Measurements from ENCODE around the gene LRPAP1.

Gene LRPAP1

DNA sequence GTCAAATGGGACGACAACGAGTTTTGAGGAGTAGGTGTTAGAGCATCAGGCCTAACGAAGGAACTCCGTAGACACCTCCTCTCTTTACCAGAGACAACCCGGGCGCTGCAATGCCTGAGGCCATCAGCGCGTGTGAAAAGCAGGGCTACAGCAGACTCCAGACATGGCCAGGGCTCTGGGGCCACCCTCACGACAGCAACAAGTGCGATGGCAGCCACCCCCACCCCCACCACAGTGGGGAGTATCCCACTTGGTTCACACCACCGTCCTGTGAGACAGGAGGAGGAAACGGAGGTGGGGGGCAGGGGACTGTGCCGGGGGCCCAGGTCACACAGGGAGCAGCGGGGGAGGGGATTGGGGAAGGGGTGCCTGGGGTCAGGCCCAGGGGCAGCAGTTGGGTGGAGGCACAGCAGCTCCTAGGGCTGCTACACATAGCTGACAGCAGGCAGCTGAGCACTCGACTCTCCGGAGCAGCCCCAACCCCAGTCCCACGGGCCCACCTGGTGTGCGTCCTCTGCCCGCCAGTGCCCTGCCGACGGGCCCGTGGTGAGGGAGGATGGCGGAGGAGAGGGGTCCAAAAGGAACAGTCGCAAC lies 8.5 kb downstream of the LRPAP1 start:
- no peak overlapping the region for H3K4me3 ChIP-seq (ENCODE audit: low read depth, low read length)
- no peak for DNase-seq (ENCODE audit: low read depth)
- TF ChIP-seq, protein P1, sequence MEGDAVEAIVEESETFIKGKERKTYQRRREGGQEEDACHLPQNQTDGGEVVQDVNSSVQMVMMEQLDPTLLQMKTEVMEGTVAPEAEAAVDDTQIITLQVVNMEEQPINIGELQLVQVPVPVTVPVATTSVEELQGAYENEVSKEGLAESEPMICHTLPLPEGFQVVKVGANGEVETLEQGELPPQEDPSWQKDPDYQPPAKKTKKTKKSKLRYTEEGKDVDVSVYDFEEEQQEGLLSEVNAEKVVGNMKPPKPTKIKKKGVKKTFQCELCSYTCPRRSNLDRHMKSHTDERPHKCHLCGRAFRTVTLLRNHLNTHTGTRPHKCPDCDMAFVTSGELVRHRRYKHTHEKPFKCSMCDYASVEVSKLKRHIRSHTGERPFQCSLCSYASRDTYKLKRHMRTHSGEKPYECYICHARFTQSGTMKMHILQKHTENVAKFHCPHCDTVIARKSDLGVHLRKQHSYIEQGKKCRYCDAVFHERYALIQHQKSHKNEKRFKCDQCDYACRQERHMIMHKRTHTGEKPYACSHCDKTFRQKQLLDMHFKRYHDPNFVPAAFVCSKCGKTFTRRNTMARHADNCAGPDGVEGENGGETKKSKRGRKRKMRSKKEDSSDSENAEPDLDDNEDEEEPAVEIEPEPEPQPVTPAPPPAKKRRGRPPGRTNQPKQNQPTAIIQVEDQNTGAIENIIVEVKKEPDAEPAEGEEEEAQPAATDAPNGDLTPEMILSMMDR (IDR thresholded peaks at IDR 0.05; ENCODE audit: control insufficient read depth, extremely low read depth, insufficient read depth), result no peak

DNA sequence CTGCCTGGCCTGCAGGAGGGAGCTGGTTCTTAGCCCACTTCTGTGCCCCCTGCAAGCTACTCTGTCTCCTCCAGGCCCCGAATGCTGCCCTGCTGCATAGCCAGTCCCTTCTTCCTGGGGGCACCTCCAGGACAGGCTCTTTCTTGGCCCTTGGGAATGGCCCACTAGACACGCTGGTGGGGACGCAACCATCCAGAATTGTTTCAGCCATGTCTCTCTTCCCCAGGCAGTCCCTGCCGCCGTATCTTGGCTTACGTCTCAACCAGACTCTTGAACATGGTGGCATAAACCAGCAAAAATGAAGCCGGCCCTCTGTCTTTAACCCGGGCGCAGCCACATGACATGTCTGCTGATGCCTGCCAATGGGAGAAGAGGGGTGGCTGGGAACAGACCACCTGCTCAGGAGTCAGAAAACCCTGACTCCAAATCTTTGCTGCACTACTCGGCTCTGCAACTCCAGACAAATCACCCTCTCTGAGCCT lies 9.0 kb downstream of the LRPAP1 start:
- TF ChIP-seq, protein P1 (IDR thresholded peaks at IDR 0.05; ENCODE audit: control insufficient read depth, extremely low read depth, insufficient read depth), result no peak
- DNase-seq (ENCODE audit: low read depth), result no peak
- H3K4me3 ChIP-seq (ENCODE audit: low read depth, low read length), result no peak overlapping the region

DNA sequence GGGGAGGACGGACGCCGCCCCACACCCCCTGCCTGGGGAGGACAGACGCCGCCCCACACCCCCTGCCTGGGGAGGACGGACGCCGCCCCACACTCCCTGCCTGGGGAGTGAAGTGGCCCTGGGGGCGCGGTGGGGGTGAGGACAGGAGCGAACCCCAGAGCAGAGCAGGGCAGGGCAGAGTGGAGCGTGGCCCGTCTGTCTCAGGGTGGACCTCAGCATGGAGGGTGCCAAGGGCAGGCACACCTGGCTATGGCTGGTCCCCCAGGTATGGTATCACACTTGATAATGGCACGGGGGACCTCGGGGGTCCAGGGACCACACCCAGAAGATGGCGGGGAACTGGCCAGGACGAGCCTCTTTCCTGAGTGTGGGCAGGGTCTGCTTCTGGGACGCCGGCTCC lies 9.6 kb downstream of the LRPAP1 start:
- DNase-seq (ENCODE audit: low read depth), result no peak
- TF ChIP-seq, protein P1 (IDR thresholded peaks at IDR 0.05; ENCODE audit: control insufficient read depth, extremely low read depth, insufficient read depth), result no peak
- H3K4me3 ChIP-seq (ENCODE audit: low read depth, low read length), result no peak overlapping the region

DNA sequence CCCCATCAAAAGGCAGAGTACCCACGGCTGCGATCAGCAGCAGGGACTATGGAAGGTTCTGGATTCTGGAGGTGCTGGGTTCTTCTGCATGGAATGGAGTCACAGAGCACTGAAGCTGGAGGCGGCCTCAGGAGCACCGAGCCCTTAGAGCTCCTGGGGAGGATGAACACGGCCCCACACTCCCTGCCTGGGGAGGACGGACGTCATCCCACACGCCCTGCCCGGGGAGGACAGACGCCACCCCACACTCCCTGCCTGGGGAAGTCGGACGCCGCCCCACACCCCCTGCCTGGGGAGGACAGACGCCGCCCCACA lies 9.9 kb downstream of the LRPAP1 start:
- no peak overlapping the region for H3K4me3 ChIP-seq (ENCODE audit: low read depth, low read length)
- DNase-seq (ENCODE audit: low read depth), result no peak
- TF ChIP-seq, protein P1 (IDR thresholded peaks at IDR 0.05; ENCODE audit: control insufficient read depth, extremely low read depth, insufficient read depth), result no peak

- no peak overlapping the region for H3K4me3 ChIP-seq (ENCODE audit: low read depth, low read length)
- TF ChIP-seq, protein P1 (IDR thresholded peaks at IDR 0.05; ENCODE audit: control insufficient read depth, extremely low read depth, insufficient read depth), result no peak
- no peak for DNase-seq (ENCODE audit: low read depth)
These were observed 10.4 kb downstream of the LRPAP1 start for GRCh38 chr4:3521621-3522325.

DNA sequence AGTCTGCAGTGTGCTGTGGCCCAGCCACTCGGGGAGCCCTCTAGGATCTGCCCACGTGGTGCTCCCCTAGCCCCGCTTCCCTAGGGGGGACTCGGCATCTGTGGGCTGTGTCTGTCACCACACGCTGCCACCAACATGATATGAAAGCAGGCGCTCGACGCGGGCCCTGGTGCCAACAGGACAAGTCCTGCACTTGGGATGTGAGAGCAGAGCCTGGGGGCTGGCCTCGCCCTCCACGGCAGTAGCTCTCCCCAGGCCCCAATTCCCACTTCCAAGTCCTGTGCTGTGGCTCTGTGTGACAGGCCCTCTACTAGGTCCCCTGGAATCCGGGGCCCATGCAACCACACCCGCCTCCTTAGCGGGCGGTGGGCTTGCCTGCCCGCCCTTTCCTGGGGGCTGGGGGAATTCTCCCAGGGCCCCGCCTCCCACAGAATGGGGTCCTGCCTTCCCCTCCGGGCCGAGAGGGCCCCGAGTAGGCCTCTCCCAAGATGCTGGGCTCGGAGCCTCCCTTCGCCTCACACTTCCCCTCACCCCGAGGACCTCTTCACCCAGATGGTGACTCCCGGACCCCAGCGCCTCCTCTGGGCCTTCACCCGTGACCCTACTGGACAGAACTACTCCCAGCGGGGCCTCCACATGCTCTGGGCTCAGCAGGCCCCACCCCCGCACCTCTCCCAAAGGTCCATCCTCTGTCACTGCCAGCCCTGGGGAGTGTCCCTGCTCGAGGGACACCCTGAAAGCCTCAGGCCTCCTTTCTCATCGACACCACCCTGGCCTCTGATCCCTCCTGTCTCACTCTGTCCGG lies 11.2 kb downstream of the LRPAP1 start:
- no peak overlapping the region for H3K4me3 ChIP-seq (ENCODE audit: low read depth, low read length)
- DNase-seq (ENCODE audit: low read depth), result no peak
- TF ChIP-seq, protein P1 (IDR thresholded peaks at IDR 0.05; ENCODE audit: control insufficient read depth, extremely low read depth, insufficient read depth), result no peak
